GM10266 (cell line): ENCODE data around the gene AK2.
"Not testable (repeated sequence)": the region's sequence is repeated elsewhere in the genome, so short reads cannot be mapped to it uniquely, and the experiment has no call there.

Source experiments
- DNase-seq: peaks from one replicate; pipeline ENCODE4 v3.0.0; 2012; ENCODE audit errors: extremely low spot score
- CTCF ChIP-seq: IDR thresholded peaks from 2 replicates; pipeline ENCODE4 v1.5.1; 2012; ENCODE audit warnings: mild to moderate bottlenecking, low read depth; ENCODE audit not compliant: control insufficient read depth, insufficient read depth; ENCODE audit errors: missing control alignments

Gene AK2

GRCh38 chr1:32997381-32997891 is 39.2 kb downstream of the AK2 start:
- DNase-seq = no peak
- no peak for TF ChIP-seq CTCF

GRCh38 chr1:32993324-32993636 is 43.4 kb downstream of the AK2 start:
- DNase-seq = not testable (repeated sequence)

GRCh38 chr1:32992489-32993323 is 44.0 kb downstream of the AK2 start:
- TF ChIP-seq CTCF = no peak
- DNase-seq = peak; percentile 72

GRCh38 chr1:32991819-32992488 is 44.7 kb downstream of the AK2 start:
- DNase-seq = no peak
- TF ChIP-seq CTCF = no peak

GRCh38 chr1:32991386-32991785 is 45.3 kb downstream of the AK2 start:
- TF ChIP-seq CTCF = no peak
- DNase-seq = no peak

GRCh38 chr1:32990887-32991286 is 45.8 kb downstream of the AK2 start:
- no peak for DNase-seq
- TF ChIP-seq CTCF = no peak

GRCh38 chr1:32989160-32990050 is 47.3 kb downstream of the AK2 start:
- DNase-seq = no peak
- no peak for TF ChIP-seq CTCF
